Left ventricle myocardium superior (tissue), 1 donor: ENCODE data around the gene MMP28. TPM values are rescaled to one million over a fixed set of nuclear protein-coding genes. Genes with fewer than 3 reads are reported as not detected.

Source experiments
- ATAC-seq: fragments of 200-7000 bp; cut with Tn5 transposase; one replicate; pipeline ENCODE4 v1.9.1; 2020; ENCODE audit warnings: mild to moderate bottlenecking, moderate library complexity
- DNase-seq: peaks from one replicate; pipeline ENCODE4 v3.0.0-alpha.2; 2020
- intact Hi-C: fragments of 100-400 bp; cut with micrococcal nuclease; formaldehyde crosslinking; loops from one replicate; pipeline ENCODE4 v1.11.0; 2022
- total RNA-seq: library from RNA; stranded (reverse); fragmentation: NEBNext Ultra II Directional; extraction: Animal tissue kit (Norgen Biotek cat#: 25700); gene quantifications from one replicate; pipeline ENCODE4 v1.2.1, GENCODE V29; 2021
- donor health status: DM: no; HTN: yes; CAD: no; lungs with severe emphysema.

MMP28 gene
- total RNA-seq, 1 donor from 2014 or later = 1.5 TPM

DNA sequence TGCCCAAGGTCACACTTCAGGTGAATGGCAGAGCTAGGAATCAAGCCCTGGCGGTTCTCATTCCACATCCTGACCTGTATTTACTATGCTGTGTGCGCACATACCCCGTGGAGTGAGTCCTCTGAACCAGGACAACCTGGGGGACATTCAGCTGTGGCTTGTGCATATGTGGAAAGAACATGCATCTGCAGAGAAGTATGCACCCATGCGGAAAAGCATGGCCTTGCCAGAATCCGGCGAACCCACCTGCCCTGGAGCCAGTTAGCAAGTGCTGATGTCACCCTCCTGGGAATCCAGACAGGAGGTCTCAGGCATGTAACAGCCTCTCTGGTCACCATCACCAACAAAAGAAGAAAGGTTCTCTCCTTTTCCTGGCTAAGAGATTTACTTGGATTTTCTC is 62.1 kb downstream of the MMP28 start:
- intact Hi-C loops = no loop called here
- no peak for ATAC-seq
- DNase-seq = no peak

GRCh38 chr17:35732806-35733136 is 62.7 kb downstream of the MMP28 start:
- no peak for DNase-seq
- ATAC-seq = no peak
- intact Hi-C loops = no loop called here

- ATAC-seq (peak; percentile 46), DNase-seq (no peak)
- intact Hi-C loops = no loop called here
These were observed 63.3 kb downstream of the MMP28 start for GRCh38 chr17:35731917-35732805.

- intact Hi-C loops = no loop called here
- ATAC-seq (peak; percentile 90), DNase-seq (peak; percentile 74)
These were observed 64.1 kb downstream of the MMP28 start, which contains the start of gene RASL10B for GRCh38 chr17:35731239-35731916. Gene RASL10B, plus strand, starts transcription at chr17:35731639. Its CDS starts 3,546 bp downstream, at chr17:35735185.

DNA sequence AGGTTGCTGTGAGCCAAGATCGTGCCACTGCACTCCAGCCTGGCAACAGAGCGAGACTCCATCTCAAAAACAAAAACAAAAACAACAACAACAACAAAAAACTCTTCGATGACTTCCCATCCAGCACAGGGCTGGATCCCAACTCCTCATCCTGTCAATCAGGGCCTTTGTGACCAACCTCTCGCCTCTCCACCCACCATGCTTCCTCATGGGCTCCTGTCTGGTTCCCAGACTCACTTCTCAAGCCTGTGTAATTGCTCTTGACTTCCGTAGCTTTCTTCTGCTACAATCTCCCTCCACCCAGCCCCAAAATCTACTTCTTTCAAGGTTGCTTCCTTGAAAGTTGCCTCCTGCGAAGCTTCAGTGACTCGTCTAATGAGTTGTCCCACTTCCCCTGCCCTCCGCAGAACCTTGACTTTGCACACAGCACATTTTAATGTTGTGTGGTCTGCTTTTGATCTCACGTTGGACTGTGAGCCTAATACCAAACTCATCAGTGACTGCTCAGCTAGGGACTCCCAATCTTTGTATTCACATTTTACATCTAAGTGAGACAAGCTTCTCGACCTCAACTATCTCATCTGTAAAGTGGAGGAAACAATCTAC is 64.9 kb downstream of the MMP28 start:
- intact Hi-C loops = no loop called here
- ATAC-seq = no peak
- no peak for DNase-seq

- intact Hi-C loops = no loop called here
- ATAC-seq = no peak
These were observed 66.0 kb downstream of the MMP28 start for GRCh38 chr17:35729405-35729833.

GRCh38 chr17:35728551-35728950 is 66.9 kb downstream of the MMP28 start:
- intact Hi-C loops = no loop called here
- DNase-seq (no peak), ATAC-seq (no peak)

More at GRCh38 chr17:35729405-35729833, 66.0 kb downstream of the MMP28 start:
- no peak for DNase-seq

- intact Hi-C loops = no loop called here
- DNase-seq = no peak
- ATAC-seq = no peak
These were observed 67.8 kb downstream of the MMP28 start for GRCh38 chr17:35727635-35728034.

DNA sequence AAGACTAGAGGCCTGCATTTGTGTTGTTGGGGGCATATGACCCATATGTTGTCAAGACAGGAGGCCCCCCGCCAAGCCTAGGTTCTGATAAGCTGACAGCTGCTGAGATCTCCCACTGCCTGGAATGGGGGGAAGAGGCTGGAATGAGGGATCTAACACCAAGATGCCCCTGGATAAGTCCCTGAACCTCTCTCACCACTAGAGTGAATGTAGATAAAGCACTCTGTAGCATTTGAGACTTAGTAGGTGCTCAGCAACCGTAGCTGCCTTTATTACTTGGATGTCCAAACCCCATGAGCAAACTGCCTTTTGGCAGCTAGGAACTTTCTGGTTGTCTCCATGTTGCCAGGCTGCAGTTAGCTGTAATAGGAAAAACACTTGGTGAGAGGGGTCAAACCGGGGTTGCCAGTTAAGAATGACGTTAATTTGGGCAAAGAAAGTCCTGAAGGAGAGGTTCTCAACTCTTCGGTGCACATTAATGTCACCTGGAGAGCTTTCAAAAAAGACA is 68.4 kb downstream of the MMP28 start:
- DNase-seq (no peak), ATAC-seq (no peak)
- intact Hi-C loops = no loop called here

- peak; percentile 42 for ATAC-seq
- intact Hi-C loops = no loop called here
These were observed 69.1 kb downstream of the MMP28 start for GRCh38 chr17:35726127-35726952.

GRCh38 chr17:35725802-35726126 is 69.7 kb downstream of the MMP28 start:
- no peak for ATAC-seq
- DNase-seq = no peak
- intact Hi-C loops = no loop called here

More at GRCh38 chr17:35726127-35726952, 69.1 kb downstream of the MMP28 start:
- peak; percentile 78 for DNase-seq

DNA sequence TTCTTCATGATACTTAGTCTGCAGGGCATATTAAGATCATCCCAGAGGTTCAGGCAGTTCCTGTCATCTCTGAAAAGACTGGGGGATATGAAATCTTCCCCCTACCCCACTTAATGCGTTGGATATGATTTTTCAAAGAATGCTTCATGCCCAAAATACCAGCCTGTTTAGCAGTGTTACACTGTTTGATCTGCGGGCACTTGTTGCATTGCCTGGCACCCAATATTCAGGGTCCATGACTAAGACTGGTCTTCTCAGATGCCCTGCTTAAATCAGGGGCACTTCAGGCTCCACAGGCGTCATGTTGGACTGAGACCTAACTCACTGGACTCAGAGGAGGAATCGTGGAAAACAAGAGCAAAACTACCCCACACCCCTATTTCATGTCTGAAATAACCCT is 70.4 kb downstream of the MMP28 start:
- DNase-seq (no peak), ATAC-seq (no peak)
- intact Hi-C loops = no loop called here

- DNase-seq = no peak
- intact Hi-C loops = no loop called here
- ATAC-seq = no peak
These were observed 71.7 kb downstream of the MMP28 start for GRCh38 chr17:35723735-35724134.

DNA sequence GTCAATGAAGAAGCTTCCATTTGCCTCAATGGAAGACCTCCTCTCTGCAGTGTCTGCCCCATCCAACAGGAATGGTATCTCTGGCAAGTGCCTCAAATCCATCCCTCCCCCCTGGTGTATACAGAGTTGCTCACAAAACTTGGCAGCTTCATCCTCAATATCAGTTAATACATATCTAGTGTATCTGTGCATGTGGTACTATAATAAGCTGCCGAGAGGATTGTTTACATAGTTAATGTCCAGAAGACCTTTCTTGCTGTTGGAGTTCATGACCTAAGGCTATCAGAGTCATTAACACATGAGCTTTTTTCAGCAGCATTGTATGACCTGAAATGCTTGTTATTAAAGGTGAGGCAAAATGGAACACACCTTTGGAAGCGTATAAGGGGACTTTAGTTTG is 78.0 kb downstream of the MMP28 start:
- DNase-seq = no peak
- peak; percentile 23 for ATAC-seq
- intact Hi-C loops = no loop called here

GRCh38 chr17:35716897-35717465 is 78.5 kb downstream of the MMP28 start:
- peak; percentile 71 for ATAC-seq
- DNase-seq = no peak
- intact Hi-C loops = no loop called here

DNA sequence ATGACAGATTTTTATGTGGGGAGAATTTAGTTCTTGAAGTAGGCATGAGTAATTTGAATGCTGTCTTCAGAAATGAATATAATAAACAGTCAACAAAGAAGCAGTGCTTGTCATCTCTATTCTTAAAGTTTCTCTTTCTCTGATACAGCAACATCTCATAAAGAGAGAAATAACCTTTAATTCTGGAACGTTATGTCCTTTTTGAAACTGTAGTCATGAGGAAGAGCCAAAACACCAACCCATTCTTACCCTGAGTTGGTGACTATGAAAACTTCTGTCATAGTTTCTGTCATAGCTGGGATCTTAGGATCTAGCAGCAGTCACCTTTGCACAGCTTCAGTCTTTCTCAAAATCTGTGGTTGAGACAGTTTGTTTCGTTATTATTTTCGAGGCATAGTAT is 79.3 kb downstream of the MMP28 start:
- ATAC-seq (no peak), DNase-seq (no peak)
- intact Hi-C loops = no loop called here
